Measurements from ENCODE around the gene MORC3. TPM values are rescaled to one million over a fixed set of nuclear protein-coding genes. Genes with fewer than 3 reads are reported as not detected.
"Not testable (repeated sequence)": the region's sequence is repeated elsewhere in the genome, so short reads cannot be mapped to it uniquely, and the experiment has no call there.

MORC3 gene
- total RNA-seq, 1 donor from 2014 or later: 68.7 TPM

DNA sequence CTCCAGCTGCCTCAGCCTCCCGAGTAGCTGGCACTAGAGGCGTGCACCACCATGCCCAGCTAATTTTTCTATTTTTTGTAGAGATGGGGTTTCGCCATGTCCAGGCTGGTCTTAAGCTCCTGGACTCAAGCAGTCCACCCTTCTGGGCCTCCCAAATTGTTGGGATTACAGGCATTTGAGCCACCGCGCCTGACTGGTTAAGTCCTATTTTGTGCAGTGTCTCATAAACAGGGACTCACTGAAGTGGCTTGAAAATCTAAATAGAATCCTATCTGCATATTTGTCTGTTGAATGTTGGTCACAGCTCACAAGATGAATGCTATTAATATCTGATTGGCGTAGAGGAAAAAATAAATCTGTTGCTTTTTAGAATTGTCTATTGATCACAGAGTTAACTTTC, 59.3 kb downstream of the MORC3 start:
- H3K36me3 ChIP-seq: peaks cover 9% of the 10 kb centered on the region
- H3K27me3 Mint-ChIP-seq (ENCODE audit: insufficient read depth, low read depth): no peaks in the 10 kb centered on the region
- no peak overlapping the region for H3K4me3 Mint-ChIP-seq
- no peak overlapping the region for H2AFZ ChIP-seq (replicated peaks)
- H3K36me3 Mint-ChIP-seq: peaks cover 18% of the 10 kb centered on the region
- H3K27ac Mint-ChIP-seq: no peak overlapping the region
- peaks cover 11% of the 10 kb centered on the region for H3K4me1 Mint-ChIP-seq
- TF ChIP-seq EZH2phosphoT487 (IDR thresholded peaks at IDR 0.05): no peak
- TF ChIP-seq, protein P1, sequence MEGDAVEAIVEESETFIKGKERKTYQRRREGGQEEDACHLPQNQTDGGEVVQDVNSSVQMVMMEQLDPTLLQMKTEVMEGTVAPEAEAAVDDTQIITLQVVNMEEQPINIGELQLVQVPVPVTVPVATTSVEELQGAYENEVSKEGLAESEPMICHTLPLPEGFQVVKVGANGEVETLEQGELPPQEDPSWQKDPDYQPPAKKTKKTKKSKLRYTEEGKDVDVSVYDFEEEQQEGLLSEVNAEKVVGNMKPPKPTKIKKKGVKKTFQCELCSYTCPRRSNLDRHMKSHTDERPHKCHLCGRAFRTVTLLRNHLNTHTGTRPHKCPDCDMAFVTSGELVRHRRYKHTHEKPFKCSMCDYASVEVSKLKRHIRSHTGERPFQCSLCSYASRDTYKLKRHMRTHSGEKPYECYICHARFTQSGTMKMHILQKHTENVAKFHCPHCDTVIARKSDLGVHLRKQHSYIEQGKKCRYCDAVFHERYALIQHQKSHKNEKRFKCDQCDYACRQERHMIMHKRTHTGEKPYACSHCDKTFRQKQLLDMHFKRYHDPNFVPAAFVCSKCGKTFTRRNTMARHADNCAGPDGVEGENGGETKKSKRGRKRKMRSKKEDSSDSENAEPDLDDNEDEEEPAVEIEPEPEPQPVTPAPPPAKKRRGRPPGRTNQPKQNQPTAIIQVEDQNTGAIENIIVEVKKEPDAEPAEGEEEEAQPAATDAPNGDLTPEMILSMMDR (IDR thresholded peaks at IDR 0.05): no peak
- TF ChIP-seq EZH2 (IDR thresholded peaks at IDR 0.05): no peak
- no peak overlapping the region for H3K9ac ChIP-seq
- H3K4me2 ChIP-seq: no peak overlapping the region
- no peaks in the 10 kb centered on the region for H3K27me3 ChIP-seq
- DNase-seq (ENCODE audit: low spot score): peak; percentile 47
- H4K20me1 ChIP-seq (ENCODE audit: low read depth): peaks cover 4% of the 10 kb centered on the region
- no peaks in the 10 kb centered on the region for H3K9me3 Mint-ChIP-seq
- H3K4me3 ChIP-seq: no peak overlapping the region
- H3K9me3 ChIP-seq (ENCODE audit: low read depth): no peaks in the 10 kb centered on the region
- H3K4me1 ChIP-seq: peaks cover 7% of the 10 kb centered on the region
- H3K27ac ChIP-seq: peak overlapping the region; percentile 46
- H3F3A ChIP-seq (ENCODE audit: low read depth): peaks cover 34% of the 10 kb centered on the region
- no peaks in the 10 kb centered on the region for H3K79me2 ChIP-seq (ENCODE audit: low read depth)

GRCh38 chr21:36381841-36382589, 62.0 kb downstream of the MORC3 start:
- Histone ChIP-seq H3K27ac (no peak overlapping the region), H3K4me1 (peaks cover 7% of the 10 kb centered on the region), H3K4me3 (no peak overlapping the region), H3K36me3 (no peaks in the 10 kb centered on the region), H3K9ac (no peak overlapping the region), H3K27me3 (peaks cover 9% of the 10 kb centered on the region), H3K4me2 (no peak overlapping the region), H3K79me2 (ENCODE audit: low read depth) (peaks cover 4% of the 10 kb centered on the region), H3K9me3 (ENCODE audit: low read depth) (no peaks in the 10 kb centered on the region), H2AFZ (replicated peaks) (no peak overlapping the region), H3F3A (ENCODE audit: low read depth) (peaks cover 34% of the 10 kb centered on the region), H4K20me1 (ENCODE audit: low read depth) (peaks cover 7% of the 10 kb centered on the region)
- no peak for DNase-seq (ENCODE audit: low spot score)
- peaks cover 15% of the 10 kb centered on the region for H3K36me3 Mint-ChIP-seq
- peak overlapping the region; percentile 11 for H3K27ac Mint-ChIP-seq
- TF ChIP-seq EZH2phosphoT487 (IDR thresholded peaks at IDR 0.05) (no peak), EZH2 (IDR thresholded peaks at IDR 0.05) (no peak)
- TF ChIP-seq, protein P1 (IDR thresholded peaks at IDR 0.05): no peak
- no peaks in the 10 kb centered on the region for H3K9me3 Mint-ChIP-seq
- H3K4me3 Mint-ChIP-seq: no peak overlapping the region
- H3K27me3 Mint-ChIP-seq (ENCODE audit: insufficient read depth, low read depth): no peaks in the 10 kb centered on the region
- H3K4me1 Mint-ChIP-seq: peaks cover 19% of the 10 kb centered on the region

DNA sequence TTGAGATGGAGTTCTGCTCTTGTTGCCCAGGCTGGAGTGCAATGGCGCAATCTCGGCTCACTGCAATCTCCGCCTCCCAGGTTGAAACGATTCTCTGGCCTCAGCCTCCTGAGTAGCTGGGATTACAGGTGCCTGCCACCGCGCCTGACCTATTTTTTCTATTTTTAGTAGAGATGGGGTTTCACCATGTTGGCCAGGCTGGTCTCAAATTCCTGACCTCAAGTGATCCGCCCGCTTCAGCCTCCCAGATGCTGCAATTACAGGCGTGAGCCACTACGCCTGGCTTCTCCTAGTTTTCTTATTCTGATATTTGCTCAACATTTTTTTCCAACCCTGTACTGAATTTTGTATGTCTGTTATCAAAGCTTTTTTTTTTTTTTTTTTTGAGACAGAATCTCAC, 62.7 kb downstream of the MORC3 start:
- peaks cover 21% of the 10 kb centered on the region for H3K4me1 Mint-ChIP-seq
- H3K27ac Mint-ChIP-seq; DNase-seq (ENCODE audit: low spot score): not testable (repeated sequence)

GRCh38 chr21:36384885-36385232, 64.9 kb downstream of the MORC3 start:
- Mint-ChIP-seq H3K36me3 (peaks cover 17% of the 10 kb centered on the region), H3K9me3 (no peaks in the 10 kb centered on the region), H3K27ac (no peak overlapping the region), H3K27me3 (ENCODE audit: insufficient read depth, low read depth) (no peaks in the 10 kb centered on the region), H3K4me3 (peak overlapping the region; percentile 77), H3K4me1 (peaks cover 19% of the 10 kb centered on the region)
- H4K20me1 ChIP-seq (ENCODE audit: low read depth): peaks cover 3% of the 10 kb centered on the region
- peaks cover 26% of the 10 kb centered on the region for H3F3A ChIP-seq (ENCODE audit: low read depth)
- H3K27ac ChIP-seq: no peak overlapping the region
- no peaks in the 10 kb centered on the region for H3K9me3 ChIP-seq (ENCODE audit: low read depth)
- H2AFZ ChIP-seq (replicated peaks): peak overlapping the region; percentile 82
- no peak overlapping the region for H3K9ac ChIP-seq
- no peaks in the 10 kb centered on the region for H3K36me3 ChIP-seq
- H3K4me3 ChIP-seq: peak overlapping the region; percentile 93
- H3K4me2 ChIP-seq: peak overlapping the region; percentile 99
- peaks cover 4% of the 10 kb centered on the region for H3K79me2 ChIP-seq (ENCODE audit: low read depth)
- no peaks in the 10 kb centered on the region for H3K4me1 ChIP-seq
- DNase-seq (ENCODE audit: low spot score): no peak
- no peak for TF ChIP-seq EZH2phosphoT487 (IDR thresholded peaks at IDR 0.05)
- TF ChIP-seq, protein P1 (IDR thresholded peaks at IDR 0.05): no peak
- no peak for TF ChIP-seq EZH2 (IDR thresholded peaks at IDR 0.05)
- peaks cover 9% of the 10 kb centered on the region for H3K27me3 ChIP-seq

More for the DNA sequence above, 62.7 kb downstream of the MORC3 start:
- not testable (repeated sequence) for H2AFZ ChIP-seq (replicated peaks); H3K4me3 ChIP-seq; H3K27me3 Mint-ChIP-seq (ENCODE audit: insufficient read depth, low read depth); H3K9me3 Mint-ChIP-seq; H4K20me1 ChIP-seq (ENCODE audit: low read depth); H3K9me3 ChIP-seq (ENCODE audit: low read depth); H3K9ac ChIP-seq; H3K4me2 ChIP-seq; H3K4me3 Mint-ChIP-seq; H3K27me3 ChIP-seq; H3K27ac ChIP-seq; H3K4me1 ChIP-seq; H3K36me3 ChIP-seq; H3K79me2 ChIP-seq (ENCODE audit: low read depth)
- H3K36me3 Mint-ChIP-seq: peaks cover 13% of the 10 kb centered on the region
- H3F3A ChIP-seq (ENCODE audit: low read depth): peaks cover 32% of the 10 kb centered on the region

Measured in neural progenitor cell (in vitro differentiated cells).